HFFc6 (cell line): ENCODE measurements around the gene ITGAV. TPM values are rescaled to one million over a fixed set of nuclear protein-coding genes. Genes with fewer than 3 reads are reported as not detected.

Experiments used
- DNase-seq: peaks from one replicate; pipeline ENCODE4 v3.0.0-alpha.2; 2018
- H3K27ac Mint-ChIP-seq: 2 replicates; pipeline ENCODE4 v1.8.0; 2020; ENCODE audit warnings: mild to moderate bottlenecking, mixed read lengths
- H3K27me3 Mint-ChIP-seq: 2 replicates; pipeline ENCODE4 v1.8.0; 2021; ENCODE audit warnings: mild to moderate bottlenecking, moderate library complexity, mixed read lengths; ENCODE audit not compliant: insufficient read depth
- H3K36me3 Mint-ChIP-seq: 2 replicates; pipeline ENCODE4 v1.8.0; 2021; ENCODE audit warnings: low read depth, mixed read lengths
- H3K4me1 Mint-ChIP-seq: 2 replicates; pipeline ENCODE4 v1.8.0; 2020; ENCODE audit warnings: low read depth, mixed read lengths
- H3K4me3 Mint-ChIP-seq: 2 replicates; pipeline ENCODE4 v1.8.0; 2020; ENCODE audit warnings: mild to moderate bottlenecking, moderate library complexity, mixed read lengths
- H3K9me3 Mint-ChIP-seq: 2 replicates; pipeline ENCODE4 v1.8.0; 2020; ENCODE audit warnings: mild to moderate bottlenecking, mixed read lengths
- long read RNA-seq: library from polyadenylated mRNA; unstranded; transcript quantifications from one replicate; pipeline ENCODE4 v2.0.0, GENCODE V29; 2019
- total RNA-seq, 6 experiments: library from RNA; stranded (reverse); fragmentation: NEBNext Ultra II Directional; extraction: Animal tissue kit (Norgen Biotek cat#: 25700); gene quantifications; 2 replicates in 1 of 6; 3 replicates in 5 of 6; pipeline ENCODE4 v1.2.3, GENCODE V29; 2021
- TF ChIP-seq, protein P1 (sequence below): fragments of 200-600 bp; sonication (generic); IDR thresholded peaks from 2 replicates; pipeline ENCODE4 v1.5.0; 2021; ENCODE audit warnings: antibody characterized with exemption, mild to moderate bottlenecking

ITGAV gene
- total RNA-seq = 10 to 100 TPM; 66.9 to 88.1 (median 80.7) TPM
- long read RNA-seq, full-length matches to known transcripts = 4 of 35 reads
- long read RNA-seq, partial matches to known transcripts = 31 of 35 reads
- long read RNA-seq, other reads (novel, unspliced or antisense) = 0 of 35 reads

DNA sequence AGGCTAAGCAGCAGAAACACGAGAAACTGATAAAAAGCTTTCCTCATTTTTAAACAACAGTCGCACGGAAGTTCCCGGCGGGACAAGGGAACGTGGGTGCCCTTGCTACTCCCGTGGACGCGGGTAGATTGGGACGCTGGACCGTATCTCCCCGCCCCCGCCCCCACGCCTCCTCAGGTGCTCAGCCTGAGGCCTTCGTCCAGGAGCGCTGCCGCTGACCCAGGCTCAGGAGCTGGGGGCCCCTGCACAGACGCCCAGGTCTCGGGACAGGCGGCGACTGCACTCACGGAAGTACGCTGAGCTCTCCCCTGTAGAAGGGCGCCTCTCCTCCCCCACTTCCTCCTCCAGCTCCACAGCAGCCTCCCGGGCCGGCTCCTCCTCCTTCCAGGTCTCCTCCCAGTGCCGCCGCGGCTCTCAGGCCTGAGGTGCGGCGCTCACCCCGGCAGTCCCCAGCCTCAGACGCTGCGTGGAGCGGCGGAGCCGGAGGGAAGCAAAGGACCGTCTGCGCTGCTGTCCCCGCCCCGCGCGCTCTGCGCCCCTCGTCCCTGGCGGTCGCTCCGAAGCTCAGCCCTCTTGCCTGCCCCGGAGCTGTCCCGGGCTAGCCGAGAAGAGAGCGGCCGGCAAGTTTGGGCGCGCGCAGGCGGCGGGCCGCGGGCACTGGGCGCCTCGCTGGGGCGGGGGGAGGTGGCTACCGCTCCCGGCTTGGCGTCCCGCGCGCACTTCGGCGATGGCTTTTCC is at the start of gene ITGAV:
TSS of gene ITGAV (plus strand) at position 445 of the 738 bp plus-strand sequence. CDS start at position 728, 283 bp downstream.
- H3K27me3 Mint-ChIP-seq = no peaks in the 10 kb centered on the region
- TF ChIP-seq, protein P1, sequence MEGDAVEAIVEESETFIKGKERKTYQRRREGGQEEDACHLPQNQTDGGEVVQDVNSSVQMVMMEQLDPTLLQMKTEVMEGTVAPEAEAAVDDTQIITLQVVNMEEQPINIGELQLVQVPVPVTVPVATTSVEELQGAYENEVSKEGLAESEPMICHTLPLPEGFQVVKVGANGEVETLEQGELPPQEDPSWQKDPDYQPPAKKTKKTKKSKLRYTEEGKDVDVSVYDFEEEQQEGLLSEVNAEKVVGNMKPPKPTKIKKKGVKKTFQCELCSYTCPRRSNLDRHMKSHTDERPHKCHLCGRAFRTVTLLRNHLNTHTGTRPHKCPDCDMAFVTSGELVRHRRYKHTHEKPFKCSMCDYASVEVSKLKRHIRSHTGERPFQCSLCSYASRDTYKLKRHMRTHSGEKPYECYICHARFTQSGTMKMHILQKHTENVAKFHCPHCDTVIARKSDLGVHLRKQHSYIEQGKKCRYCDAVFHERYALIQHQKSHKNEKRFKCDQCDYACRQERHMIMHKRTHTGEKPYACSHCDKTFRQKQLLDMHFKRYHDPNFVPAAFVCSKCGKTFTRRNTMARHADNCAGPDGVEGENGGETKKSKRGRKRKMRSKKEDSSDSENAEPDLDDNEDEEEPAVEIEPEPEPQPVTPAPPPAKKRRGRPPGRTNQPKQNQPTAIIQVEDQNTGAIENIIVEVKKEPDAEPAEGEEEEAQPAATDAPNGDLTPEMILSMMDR = peak; percentile 18; the same call in 1 of the 2 replicates
- H3K4me3 Mint-ChIP-seq = peak within 1 kb of the TSS; percentile 92
- no peaks in the 10 kb centered on the region for H3K36me3 Mint-ChIP-seq
- H3K27ac Mint-ChIP-seq = peak within 1 kb of the TSS; percentile 84
- DNase-seq = peak; percentile 86
- H3K4me1 Mint-ChIP-seq = peaks cover 41% of the 10 kb centered on the region
- no peaks in the 10 kb centered on the region for H3K9me3 Mint-ChIP-seq

DNA sequence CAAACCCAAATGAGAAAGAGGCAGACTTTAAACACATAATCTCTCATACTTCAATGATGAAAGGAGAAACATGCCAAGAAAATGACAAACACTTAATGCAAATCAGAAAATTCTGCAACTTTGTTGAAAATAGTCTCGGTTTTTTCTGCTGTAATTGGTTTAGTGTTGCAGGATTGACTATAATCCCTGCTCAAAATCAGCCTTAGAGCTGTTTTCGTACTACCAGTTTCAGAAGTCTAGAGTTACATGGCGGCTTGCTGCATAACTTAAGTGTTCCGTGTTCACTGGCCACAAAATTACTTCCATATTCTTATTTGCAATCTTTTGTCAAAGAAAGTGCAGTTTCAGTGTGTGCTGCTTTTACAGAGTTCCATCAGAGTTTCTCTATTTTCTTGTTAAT is 48.9 kb upstream of the ITGAV start:
- Mint-ChIP-seq H3K27me3 (no peaks in the 10 kb centered on the region; the same call in 1 of the 2 replicates), H3K4me3 (peak overlapping the region; percentile 42), H3K36me3 (no peaks in the 10 kb centered on the region), H3K9me3 (no peaks in the 10 kb centered on the region), H3K4me1 (peaks cover 22% of the 10 kb centered on the region), H3K27ac (peak overlapping the region; percentile 60; the same call in 1 of the 2 replicates)
- TF ChIP-seq, protein P1 = no peak
- peak; percentile 48 for DNase-seq

DNA sequence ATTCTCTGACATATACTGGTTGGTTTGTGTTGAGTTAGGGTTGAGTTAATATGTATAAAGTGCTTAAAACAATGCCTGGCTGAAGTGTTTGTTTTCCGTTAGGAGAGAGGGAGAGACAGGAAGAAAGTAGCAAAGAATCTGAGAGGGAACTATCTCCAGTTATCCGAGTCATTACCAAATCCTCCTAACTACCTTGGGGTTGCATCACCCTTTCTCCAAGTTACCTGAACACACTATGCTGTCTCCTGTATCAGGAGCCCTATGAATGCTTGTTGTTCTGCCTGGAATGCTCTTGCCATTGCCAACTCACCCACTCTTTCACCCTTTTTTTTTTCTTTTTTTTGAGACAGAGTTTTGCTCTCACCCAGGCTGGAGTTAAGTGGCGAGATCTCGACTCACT is 47.9 kb upstream of the ITGAV start:
- H3K9me3 Mint-ChIP-seq = no peaks in the 10 kb centered on the region

DNA sequence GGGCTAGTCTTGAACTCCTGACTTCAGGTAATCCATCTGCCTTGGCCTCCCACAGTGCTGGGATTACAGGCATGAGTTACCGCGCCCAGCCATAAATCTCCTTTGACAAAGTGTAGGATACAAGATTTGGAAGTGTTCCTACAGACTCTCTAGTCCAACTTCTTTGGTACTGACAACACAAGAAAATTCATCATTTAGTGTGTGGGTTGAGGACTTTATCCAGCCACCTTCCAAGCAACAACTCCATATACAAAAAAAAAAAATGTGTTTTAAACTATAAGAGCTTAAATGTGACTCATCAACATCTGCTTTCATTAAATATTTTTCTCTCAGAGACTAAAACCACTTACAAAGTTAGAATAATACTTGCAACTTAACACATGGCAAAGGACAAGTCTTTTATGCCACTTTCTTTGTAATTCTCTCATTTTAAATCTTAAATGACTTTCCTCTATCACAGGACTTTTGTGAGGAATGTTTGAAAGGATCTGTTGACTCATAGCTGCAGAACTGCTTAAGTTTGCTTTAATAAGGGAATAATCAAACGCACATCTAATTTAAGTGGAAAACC is 46.2 kb upstream of the ITGAV start:
- no peaks in the 10 kb centered on the region for H3K36me3 Mint-ChIP-seq
- H3K4me1 Mint-ChIP-seq = peaks cover 22% of the 10 kb centered on the region
- TF ChIP-seq, protein P1 = no peak
- no peak overlapping the region; the same call in none of the 2 replicates for H3K4me3 Mint-ChIP-seq
- peak; percentile 32 for DNase-seq
- H3K27ac Mint-ChIP-seq = no peak overlapping the region; the same call in 1 of the 2 replicates
- H3K27me3 Mint-ChIP-seq = no peaks in the 10 kb centered on the region
- no peaks in the 10 kb centered on the region for H3K9me3 Mint-ChIP-seq

More for the DNA sequence above, 47.9 kb upstream of the ITGAV start:
- H3K36me3 Mint-ChIP-seq = no peaks in the 10 kb centered on the region
- no peak for DNase-seq
- peaks cover 22% of the 10 kb centered on the region for H3K4me1 Mint-ChIP-seq
- no peaks in the 10 kb centered on the region for H3K27me3 Mint-ChIP-seq
- no peak overlapping the region for H3K4me3 Mint-ChIP-seq
- peak overlapping the region; percentile 43; the same call in 1 of the 2 replicates for H3K27ac Mint-ChIP-seq
- TF ChIP-seq, protein P1 = no peak

DNA sequence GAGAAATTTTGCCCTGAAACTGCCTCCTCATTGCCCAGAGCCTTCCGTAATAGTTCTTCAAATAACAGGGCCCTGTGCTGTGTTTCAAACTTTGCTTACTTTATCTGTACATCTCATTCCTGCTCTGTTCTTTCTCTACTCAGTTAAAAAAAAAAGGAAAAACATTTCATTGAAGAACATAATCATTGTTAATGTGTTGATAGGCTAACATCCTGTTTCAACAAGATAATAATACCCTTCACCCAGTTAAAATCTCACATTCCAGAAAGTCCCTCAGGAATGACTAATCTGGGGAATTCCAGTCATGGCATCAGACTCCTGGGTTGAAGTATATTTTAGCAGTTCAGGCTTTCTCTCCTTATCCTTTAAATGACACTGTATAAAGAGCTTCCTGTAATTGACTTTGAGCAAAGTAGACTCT is 45.6 kb upstream of the ITGAV start:
- TF ChIP-seq, protein P1 = no peak
- Mint-ChIP-seq H3K4me3 (no peak overlapping the region; the same call in none of the 2 replicates), H3K27ac (no peak overlapping the region; the same call in 1 of the 2 replicates), H3K27me3 (no peaks in the 10 kb centered on the region), H3K4me1 (peaks cover 22% of the 10 kb centered on the region), H3K36me3 (no peaks in the 10 kb centered on the region), H3K9me3 (no peaks in the 10 kb centered on the region)
- DNase-seq = peak; percentile 77
